Panc1 (cell line): Measurements from ENCODE around the gene AWAT2.

Source experiments
- POLR2AphosphoS5 ChIP-seq: IDR thresholded peaks from 2 replicates; pipeline ENCODE4 v1.6.1; 2012; ENCODE audit warnings: mild to moderate bottlenecking, low read depth, low read length, moderate library complexity
- TF ChIP-seq, protein P1 (sequence below): fragments of 450-650 bp; IDR thresholded peaks from 2 replicates; pipeline ENCODE4 v1.5.1; 2017; ENCODE audit warnings: mild to moderate bottlenecking
- TF ChIP-seq, protein P2 (sequence below), 2 experiments: IDR thresholded peaks; 2 replicates each; pipeline ENCODE4 v1.6.1; 2011 to 2012; ENCODE audit warnings: low read depth in 2 of 2, control low read depth in 1 of 2, low read length in 1 of 2, mild to moderate bottlenecking in 1 of 2, moderate library complexity in 1 of 2; ENCODE audit not compliant: insufficient read depth in 1 of 2

DNA sequence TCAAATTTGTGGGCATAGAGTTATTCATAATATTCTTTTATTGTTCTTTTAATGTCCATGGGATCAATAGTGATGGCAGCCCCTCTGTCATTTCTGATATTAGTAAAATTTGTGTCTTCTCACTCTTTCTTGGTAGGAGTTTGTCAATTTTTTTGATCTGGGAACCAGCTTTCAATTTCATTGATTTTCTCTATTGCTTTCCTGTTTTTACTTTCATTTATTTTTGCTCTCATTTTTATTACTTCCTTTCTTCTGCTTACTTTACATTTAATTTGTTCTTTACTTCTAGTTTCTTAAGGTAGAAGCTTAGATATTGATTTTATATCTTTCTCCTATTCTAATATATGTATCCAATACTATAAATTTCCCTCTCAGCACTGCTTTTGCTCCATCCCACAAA is 40.7 kb downstream of the AWAT2 start:
- TF ChIP-seq, protein P1, sequence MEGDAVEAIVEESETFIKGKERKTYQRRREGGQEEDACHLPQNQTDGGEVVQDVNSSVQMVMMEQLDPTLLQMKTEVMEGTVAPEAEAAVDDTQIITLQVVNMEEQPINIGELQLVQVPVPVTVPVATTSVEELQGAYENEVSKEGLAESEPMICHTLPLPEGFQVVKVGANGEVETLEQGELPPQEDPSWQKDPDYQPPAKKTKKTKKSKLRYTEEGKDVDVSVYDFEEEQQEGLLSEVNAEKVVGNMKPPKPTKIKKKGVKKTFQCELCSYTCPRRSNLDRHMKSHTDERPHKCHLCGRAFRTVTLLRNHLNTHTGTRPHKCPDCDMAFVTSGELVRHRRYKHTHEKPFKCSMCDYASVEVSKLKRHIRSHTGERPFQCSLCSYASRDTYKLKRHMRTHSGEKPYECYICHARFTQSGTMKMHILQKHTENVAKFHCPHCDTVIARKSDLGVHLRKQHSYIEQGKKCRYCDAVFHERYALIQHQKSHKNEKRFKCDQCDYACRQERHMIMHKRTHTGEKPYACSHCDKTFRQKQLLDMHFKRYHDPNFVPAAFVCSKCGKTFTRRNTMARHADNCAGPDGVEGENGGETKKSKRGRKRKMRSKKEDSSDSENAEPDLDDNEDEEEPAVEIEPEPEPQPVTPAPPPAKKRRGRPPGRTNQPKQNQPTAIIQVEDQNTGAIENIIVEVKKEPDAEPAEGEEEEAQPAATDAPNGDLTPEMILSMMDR: no peak
- no peak for TF ChIP-seq POLR2AphosphoS5
- TF ChIP-seq, protein P2, sequence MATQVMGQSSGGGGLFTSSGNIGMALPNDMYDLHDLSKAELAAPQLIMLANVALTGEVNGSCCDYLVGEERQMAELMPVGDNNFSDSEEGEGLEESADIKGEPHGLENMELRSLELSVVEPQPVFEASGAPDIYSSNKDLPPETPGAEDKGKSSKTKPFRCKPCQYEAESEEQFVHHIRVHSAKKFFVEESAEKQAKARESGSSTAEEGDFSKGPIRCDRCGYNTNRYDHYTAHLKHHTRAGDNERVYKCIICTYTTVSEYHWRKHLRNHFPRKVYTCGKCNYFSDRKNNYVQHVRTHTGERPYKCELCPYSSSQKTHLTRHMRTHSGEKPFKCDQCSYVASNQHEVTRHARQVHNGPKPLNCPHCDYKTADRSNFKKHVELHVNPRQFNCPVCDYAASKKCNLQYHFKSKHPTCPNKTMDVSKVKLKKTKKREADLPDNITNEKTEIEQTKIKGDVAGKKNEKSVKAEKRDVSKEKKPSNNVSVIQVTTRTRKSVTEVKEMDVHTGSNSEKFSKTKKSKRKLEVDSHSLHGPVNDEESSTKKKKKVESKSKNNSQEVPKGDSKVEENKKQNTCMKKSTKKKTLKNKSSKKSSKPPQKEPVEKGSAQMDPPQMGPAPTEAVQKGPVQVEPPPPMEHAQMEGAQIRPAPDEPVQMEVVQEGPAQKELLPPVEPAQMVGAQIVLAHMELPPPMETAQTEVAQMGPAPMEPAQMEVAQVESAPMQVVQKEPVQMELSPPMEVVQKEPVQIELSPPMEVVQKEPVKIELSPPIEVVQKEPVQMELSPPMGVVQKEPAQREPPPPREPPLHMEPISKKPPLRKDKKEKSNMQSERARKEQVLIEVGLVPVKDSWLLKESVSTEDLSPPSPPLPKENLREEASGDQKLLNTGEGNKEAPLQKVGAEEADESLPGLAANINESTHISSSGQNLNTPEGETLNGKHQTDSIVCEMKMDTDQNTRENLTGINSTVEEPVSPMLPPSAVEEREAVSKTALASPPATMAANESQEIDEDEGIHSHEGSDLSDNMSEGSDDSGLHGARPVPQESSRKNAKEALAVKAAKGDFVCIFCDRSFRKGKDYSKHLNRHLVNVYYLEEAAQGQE (IDR thresholded peaks at IDR 0.05; ENCODE audit: insufficient read depth in 1 of 2, low read depth in 2 of 2, low read length in 1 of 2): no peak
